Neural progenitor cell (in vitro differentiated cells): ENCODE measurements around the gene PTPRJ. TPM values are rescaled to one million over a fixed set of nuclear protein-coding genes. Genes with fewer than 3 reads are reported as not detected.

Source experiments
- DNase-seq: peaks from one replicate; pipeline ENCODE4 v3.0.0-alpha.2; 2016; ENCODE audit warnings: low spot score
- H2AFZ ChIP-seq: fragments of 200-600 bp; sonication (generic); replicated peaks from 2 replicates; pipeline ENCODE4 v1.6.1; 2016; ENCODE audit warnings: antibody characterized with exemption
- H3F3A ChIP-seq: fragments of 200-600 bp; sonication (generic); 2 replicates; pipeline ENCODE4 v1.6.1; 2016; ENCODE audit warnings: antibody characterized with exemption, low read depth
- H3K27ac ChIP-seq: fragments of 200-600 bp; sonication (generic); 2 replicates; pipeline ENCODE4 v1.5.1; 2016; ENCODE audit warnings: mild to moderate bottlenecking
- H3K27me3 ChIP-seq: fragments of 200-600 bp; sonication (generic); 2 replicates; pipeline ENCODE4 v1.6.1; 2016; ENCODE audit warnings: mild to moderate bottlenecking, moderate library complexity
- H3K36me3 ChIP-seq: fragments of 200-600 bp; sonication (generic); 2 replicates; pipeline ENCODE4 v1.5.1; 2016
- H3K4me1 ChIP-seq: fragments of 200-600 bp; sonication (generic); 2 replicates; pipeline ENCODE4 v1.6.1; 2016; ENCODE audit warnings: mixed run types
- H3K4me2 ChIP-seq: fragments of 200-600 bp; sonication (generic); 2 replicates; pipeline ENCODE4 v1.6.1; 2016
- H3K4me3 ChIP-seq: fragments of 200-600 bp; sonication (generic); 2 replicates; pipeline ENCODE4 v1.5.1; 2016
- H3K79me2 ChIP-seq: fragments of 200-600 bp; sonication (generic); 2 replicates; pipeline ENCODE4 v1.6.1; 2016; ENCODE audit warnings: low read depth
- H3K9ac ChIP-seq: fragments of 200-600 bp; sonication (generic); 2 replicates; pipeline ENCODE4 v1.6.1; 2016
- H3K9me3 ChIP-seq: fragments of 200-600 bp; sonication (generic); 2 replicates; pipeline ENCODE4 v1.5.1; 2016; ENCODE audit warnings: low read depth
- H4K20me1 ChIP-seq: fragments of 200-600 bp; sonication (generic); 2 replicates; pipeline ENCODE4 v1.6.1; 2016; ENCODE audit warnings: low read depth
- H3K27ac Mint-ChIP-seq: 3 replicates; pipeline ENCODE4 v1.8.0; 2021; ENCODE audit warnings: mixed read lengths
- H3K27me3 Mint-ChIP-seq: 2 replicates; pipeline ENCODE4 v1.8.0; 2022; ENCODE audit warnings: low read depth, mild to moderate bottlenecking, inconsistent platforms, moderate library complexity, mixed read lengths; ENCODE audit not compliant: insufficient read depth
- H3K36me3 Mint-ChIP-seq: 3 replicates; pipeline ENCODE4 v1.8.0; 2021; ENCODE audit warnings: mixed read lengths
- H3K4me1 Mint-ChIP-seq: 3 replicates; pipeline ENCODE4 v1.8.0; 2021; ENCODE audit warnings: mixed read lengths
- H3K4me3 Mint-ChIP-seq: 3 replicates; pipeline ENCODE4 v1.8.0; 2021; ENCODE audit warnings: mild to moderate bottlenecking, moderate library complexity, mixed read lengths
- H3K9me3 Mint-ChIP-seq: 3 replicates; pipeline ENCODE4 v1.8.0; 2020; ENCODE audit warnings: mixed read lengths
- EZH2 ChIP-seq: fragments of 200-600 bp; sonication (generic); IDR thresholded peaks from 2 replicates; pipeline ENCODE4 v1.6.1; 2017; ENCODE audit warnings: antibody characterized with exemption, mild to moderate bottlenecking, moderate library complexity
- EZH2phosphoT487 ChIP-seq: fragments of 200-600 bp; sonication (generic); IDR thresholded peaks from 2 replicates; pipeline ENCODE4 v1.6.1; 2017; ENCODE audit warnings: antibody characterized with exemption
- total RNA-seq: library from RNA; depleted of rRNA; stranded (reverse); fragments of >200 nt; gene quantifications from 2 replicates; pipeline ENCODE4 v1.2.3, GENCODE V29; 2015; ENCODE audit warnings: low replicate concordance
- TF ChIP-seq, protein P1 (sequence below): fragments of 200-600 bp; sonication (generic); IDR thresholded peaks from 2 replicates; pipeline ENCODE4 v1.5.1; 2017; ENCODE audit warnings: antibody characterized with exemption, mild to moderate bottlenecking

Gene PTPRJ
- total RNA-seq, 1 donor from 2014 or later = 28.0 TPM

- no peaks in the 10 kb centered on the region for H3K4me1 ChIP-seq
- no peak overlapping the region for H3K4me2 ChIP-seq
- H3K36me3 ChIP-seq = no peaks in the 10 kb centered on the region
- no peaks in the 10 kb centered on the region for H3K9me3 ChIP-seq
- TF ChIP-seq EZH2phosphoT487 (no peak), EZH2 (no peak)
- TF ChIP-seq, protein P1, sequence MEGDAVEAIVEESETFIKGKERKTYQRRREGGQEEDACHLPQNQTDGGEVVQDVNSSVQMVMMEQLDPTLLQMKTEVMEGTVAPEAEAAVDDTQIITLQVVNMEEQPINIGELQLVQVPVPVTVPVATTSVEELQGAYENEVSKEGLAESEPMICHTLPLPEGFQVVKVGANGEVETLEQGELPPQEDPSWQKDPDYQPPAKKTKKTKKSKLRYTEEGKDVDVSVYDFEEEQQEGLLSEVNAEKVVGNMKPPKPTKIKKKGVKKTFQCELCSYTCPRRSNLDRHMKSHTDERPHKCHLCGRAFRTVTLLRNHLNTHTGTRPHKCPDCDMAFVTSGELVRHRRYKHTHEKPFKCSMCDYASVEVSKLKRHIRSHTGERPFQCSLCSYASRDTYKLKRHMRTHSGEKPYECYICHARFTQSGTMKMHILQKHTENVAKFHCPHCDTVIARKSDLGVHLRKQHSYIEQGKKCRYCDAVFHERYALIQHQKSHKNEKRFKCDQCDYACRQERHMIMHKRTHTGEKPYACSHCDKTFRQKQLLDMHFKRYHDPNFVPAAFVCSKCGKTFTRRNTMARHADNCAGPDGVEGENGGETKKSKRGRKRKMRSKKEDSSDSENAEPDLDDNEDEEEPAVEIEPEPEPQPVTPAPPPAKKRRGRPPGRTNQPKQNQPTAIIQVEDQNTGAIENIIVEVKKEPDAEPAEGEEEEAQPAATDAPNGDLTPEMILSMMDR = no peak
- Mint-ChIP-seq H3K27me3 (no peaks in the 10 kb centered on the region), H3K4me3 (no peak overlapping the region), H3K36me3 (peaks cover 35% of the 10 kb centered on the region), H3K9me3 (peaks cover 9% of the 10 kb centered on the region), H3K27ac (no peak overlapping the region), H3K4me1 (no peaks in the 10 kb centered on the region)
- H3K27me3 ChIP-seq = no peaks in the 10 kb centered on the region
- no peaks in the 10 kb centered on the region for H3F3A ChIP-seq
- no peak overlapping the region for H2AFZ ChIP-seq
- DNase-seq = no peak
- no peak overlapping the region for H3K4me3 ChIP-seq
- H4K20me1 ChIP-seq = no peaks in the 10 kb centered on the region
- H3K79me2 ChIP-seq = no peaks in the 10 kb centered on the region
- H3K9ac ChIP-seq = no peak overlapping the region
- no peak overlapping the region for H3K27ac ChIP-seq
These were observed 168.4 kb downstream of the PTPRJ start for GRCh38 chr11:48148749-48149148.

- Histone ChIP-seq H3K27me3 (no peaks in the 10 kb centered on the region), H3K79me2 (no peaks in the 10 kb centered on the region), H3F3A (no peaks in the 10 kb centered on the region), H3K4me1 (no peaks in the 10 kb centered on the region), H3K9me3 (no peaks in the 10 kb centered on the region), H3K4me2 (no peak overlapping the region), H4K20me1 (no peaks in the 10 kb centered on the region), H3K36me3 (no peaks in the 10 kb centered on the region), H2AFZ (no peak overlapping the region), H3K27ac (no peak overlapping the region), H3K9ac (no peak overlapping the region), H3K4me3 (no peak overlapping the region)
- Mint-ChIP-seq H3K4me1 (no peaks in the 10 kb centered on the region), H3K36me3 (peaks cover 33% of the 10 kb centered on the region), H3K27me3 (no peaks in the 10 kb centered on the region), H3K27ac (no peak overlapping the region), H3K4me3 (no peak overlapping the region), H3K9me3 (peaks cover 11% of the 10 kb centered on the region)
- DNase-seq = no peak
- TF ChIP-seq EZH2 (no peak), EZH2phosphoT487 (no peak)
- TF ChIP-seq, protein P1 = no peak
These were observed 169.9 kb downstream of the PTPRJ start for GRCh38 chr11:48150213-48150612.

DNA sequence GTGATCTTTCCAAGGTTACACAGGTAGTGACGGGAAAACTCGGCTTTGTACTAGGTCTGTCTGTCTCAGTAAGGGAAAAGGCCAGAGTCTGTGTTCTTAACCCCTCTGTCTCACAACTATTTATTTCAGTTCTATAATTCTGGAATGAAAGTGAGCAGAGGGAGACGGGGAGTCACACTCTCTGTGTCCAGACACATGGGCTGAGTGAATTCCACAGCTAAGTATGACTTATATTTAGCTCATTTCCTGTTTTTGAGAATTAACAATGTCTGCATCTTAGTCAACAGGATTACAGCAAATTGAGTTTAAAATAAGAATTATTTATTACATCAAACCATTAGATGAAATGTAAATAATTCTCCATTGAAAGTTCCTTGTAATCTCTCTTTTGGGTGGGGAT, 173.8 kb downstream of the PTPRJ start:
- Mint-ChIP-seq H3K27me3 (no peaks in the 10 kb centered on the region), H3K4me3 (no peak overlapping the region), H3K4me1 (no peaks in the 10 kb centered on the region), H3K9me3 (peaks cover 11% of the 10 kb centered on the region), H3K36me3 (peaks cover 38% of the 10 kb centered on the region), H3K27ac (no peak overlapping the region)
- no peak for DNase-seq
- no peaks in the 10 kb centered on the region for H3K9me3 ChIP-seq
- TF ChIP-seq EZH2phosphoT487 = no peak
- no peak for TF ChIP-seq EZH2
- TF ChIP-seq, protein P1 = no peak
- H3K4me3 ChIP-seq = no peak overlapping the region
- H3K79me2 ChIP-seq = no peaks in the 10 kb centered on the region
- H3K36me3 ChIP-seq = no peaks in the 10 kb centered on the region
- no peak overlapping the region for H3K27ac ChIP-seq
- no peaks in the 10 kb centered on the region for H3K4me1 ChIP-seq
- H4K20me1 ChIP-seq = no peaks in the 10 kb centered on the region
- no peaks in the 10 kb centered on the region for H3K27me3 ChIP-seq
- no peak overlapping the region for H3K9ac ChIP-seq
- no peak overlapping the region for H2AFZ ChIP-seq
- no peaks in the 10 kb centered on the region for H3F3A ChIP-seq
- H3K4me2 ChIP-seq = no peak overlapping the region
